Suppressor macrophage treated with lipopolysaccharide for 4 hours (primary cell): ENCODE results near the gene KCNJ10.
"Not testable (repeated sequence)": the region's sequence is repeated elsewhere in the genome, so short reads cannot be mapped to it uniquely, and the experiment has no call there.

Source experiments
- DNase-seq: peaks from one replicate; pipeline ENCODE4 v3.0.0-alpha.2; 2020

The KCNJ10 gene

GRCh38 chr1:160069460-160070231, at the start of gene KCNJ10:
Gene KCNJ10 (minus strand): TSS chr1:160070160. CDS start chr1:160042532, 27,628 bp downstream.
- no peak for DNase-seq

- no peak for DNase-seq
Measured at GRCh38 chr1:160118928-160119327, 49.0 kb upstream of the KCNJ10 start.

GRCh38 chr1:160117709-160118183, 47.8 kb upstream of the KCNJ10 start:
- DNase-seq: no peak

GRCh38 chr1:160117300-160117699, 47.3 kb upstream of the KCNJ10 start:
- DNase-seq: no peak

GRCh38 chr1:160116283-160117147, 46.6 kb upstream of the KCNJ10 start:
- no peak for DNase-seq

- no peak for DNase-seq
Measured at GRCh38 chr1:160115545-160116282, 45.8 kb upstream of the KCNJ10 start, which contains the start of gene ATP1A2. Gene ATP1A2 (plus strand): TSS chr1:160115759. CDS start chr1:160115862, 103 bp downstream.

- DNase-seq: no peak
Measured at GRCh38 chr1:160114085-160114484, 44.1 kb upstream of the KCNJ10 start.

- no peak for DNase-seq
Measured at GRCh38 chr1:160113407-160113806, 43.4 kb upstream of the KCNJ10 start.

- DNase-seq: no peak
Measured at GRCh38 chr1:160112357-160112756, 42.4 kb upstream of the KCNJ10 start.

- not testable (repeated sequence) for DNase-seq
Measured at GRCh38 chr1:160111462-160111861, 41.5 kb upstream of the KCNJ10 start.

DNA sequence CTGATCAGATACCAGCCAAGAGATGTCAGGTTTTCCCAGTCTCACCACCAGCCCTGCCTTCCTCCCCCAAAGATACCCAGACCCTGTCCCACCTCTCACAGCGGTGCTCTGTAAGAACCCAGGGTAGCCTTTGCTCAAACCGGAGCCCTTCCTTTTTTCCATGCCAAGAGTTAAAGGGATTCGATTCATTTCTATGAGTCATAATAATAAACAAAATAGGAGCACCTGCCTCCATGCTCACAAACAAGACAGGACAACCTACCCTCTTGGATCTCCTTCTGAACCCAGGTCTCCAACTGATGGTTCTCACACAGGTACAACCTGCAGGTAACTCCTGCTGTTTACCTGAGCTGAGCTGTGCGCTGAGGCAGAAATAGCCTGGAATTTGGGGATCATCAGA, 39.7 kb upstream of the KCNJ10 start:
- DNase-seq: no peak

DNA sequence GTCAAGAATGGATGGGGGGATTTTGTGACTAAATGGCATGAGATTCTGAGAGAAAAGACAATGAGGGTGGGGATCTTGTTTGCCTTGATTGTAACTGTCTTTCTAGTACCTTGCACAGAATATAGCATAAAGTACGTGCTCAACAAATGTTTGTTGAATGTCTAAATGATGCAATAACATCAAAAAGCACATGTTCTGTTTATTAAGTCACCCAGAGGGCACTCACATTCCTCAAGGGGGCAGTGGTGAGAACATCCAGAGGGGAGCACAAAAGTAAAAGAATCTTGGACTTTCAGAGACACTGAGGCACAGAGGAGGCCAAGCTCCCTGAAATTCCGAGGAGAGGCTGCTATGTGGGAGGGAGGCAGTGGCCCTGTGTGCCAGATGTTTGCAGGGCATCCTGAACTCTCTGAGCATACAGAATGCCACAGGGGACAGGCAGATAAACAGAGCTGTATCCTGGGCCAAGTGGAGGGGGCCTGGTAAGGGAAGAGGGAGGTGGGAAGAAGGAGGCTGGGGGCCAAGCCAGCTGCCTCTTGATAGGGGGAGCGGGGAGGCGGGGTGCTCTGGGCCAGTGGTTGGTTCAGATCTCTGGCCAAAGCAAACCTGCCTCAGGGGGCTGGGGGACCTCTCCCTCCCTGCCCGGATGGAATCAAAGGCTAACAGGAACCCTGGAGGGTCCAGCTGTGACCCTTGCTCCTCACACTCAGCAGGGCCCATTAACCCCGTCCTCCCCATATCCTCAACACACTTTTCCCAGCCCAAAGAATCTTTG, 39.1 kb upstream of the KCNJ10 start:
- peak; percentile 78 for DNase-seq

DNA sequence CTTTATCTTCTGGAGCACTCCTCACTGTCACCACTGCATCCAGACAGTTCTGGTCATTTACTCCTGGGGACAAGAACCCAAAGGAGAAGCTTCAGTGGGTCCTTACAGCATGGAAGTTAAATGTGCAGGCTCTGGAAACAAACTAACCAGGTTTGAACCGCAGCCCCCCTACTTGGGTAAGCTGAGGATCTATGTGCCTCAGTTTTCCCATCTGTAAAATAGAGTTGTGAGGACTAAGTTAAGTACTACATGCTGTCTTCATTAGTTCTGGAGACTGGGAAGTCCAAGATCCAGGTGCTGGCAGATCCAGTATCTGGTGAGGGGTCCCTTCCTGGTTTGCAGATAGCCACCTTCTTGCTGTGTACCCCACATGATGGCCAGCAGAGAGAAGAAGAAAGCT, 37.6 kb upstream of the KCNJ10 start:
- no peak for DNase-seq

- no peak for DNase-seq
Measured at GRCh38 chr1:160105155-160105554, 35.2 kb upstream of the KCNJ10 start.

DNA sequence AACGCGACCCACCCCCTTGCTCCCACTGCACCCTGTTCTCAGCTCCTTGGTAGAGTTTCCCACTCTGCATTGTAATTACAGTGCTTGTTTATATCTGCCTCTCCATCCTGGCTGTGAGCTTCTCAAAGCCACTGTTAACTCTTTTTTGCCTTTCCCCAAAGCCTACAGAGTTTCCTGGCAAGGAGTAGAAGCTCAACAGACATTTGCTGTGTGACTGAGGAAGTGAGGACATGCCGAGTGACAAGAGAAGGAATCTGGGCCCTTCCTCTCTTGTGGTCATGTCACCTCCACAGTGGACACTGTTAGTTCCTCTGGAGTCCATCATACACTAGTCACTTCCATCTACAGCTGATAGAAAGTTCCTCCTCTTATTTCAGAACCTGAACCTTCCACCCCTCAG, 34.5 kb upstream of the KCNJ10 start:
- DNase-seq: peak; percentile 67

GRCh38 chr1:160103658-160104408, 33.9 kb upstream of the KCNJ10 start:
- no peak for DNase-seq

- no peak for DNase-seq
Measured at GRCh38 chr1:160101717-160102522, 32.0 kb upstream of the KCNJ10 start.

- DNase-seq: peak; percentile 86
Measured at GRCh38 chr1:160101037-160101716, 31.2 kb upstream of the KCNJ10 start.

DNA sequence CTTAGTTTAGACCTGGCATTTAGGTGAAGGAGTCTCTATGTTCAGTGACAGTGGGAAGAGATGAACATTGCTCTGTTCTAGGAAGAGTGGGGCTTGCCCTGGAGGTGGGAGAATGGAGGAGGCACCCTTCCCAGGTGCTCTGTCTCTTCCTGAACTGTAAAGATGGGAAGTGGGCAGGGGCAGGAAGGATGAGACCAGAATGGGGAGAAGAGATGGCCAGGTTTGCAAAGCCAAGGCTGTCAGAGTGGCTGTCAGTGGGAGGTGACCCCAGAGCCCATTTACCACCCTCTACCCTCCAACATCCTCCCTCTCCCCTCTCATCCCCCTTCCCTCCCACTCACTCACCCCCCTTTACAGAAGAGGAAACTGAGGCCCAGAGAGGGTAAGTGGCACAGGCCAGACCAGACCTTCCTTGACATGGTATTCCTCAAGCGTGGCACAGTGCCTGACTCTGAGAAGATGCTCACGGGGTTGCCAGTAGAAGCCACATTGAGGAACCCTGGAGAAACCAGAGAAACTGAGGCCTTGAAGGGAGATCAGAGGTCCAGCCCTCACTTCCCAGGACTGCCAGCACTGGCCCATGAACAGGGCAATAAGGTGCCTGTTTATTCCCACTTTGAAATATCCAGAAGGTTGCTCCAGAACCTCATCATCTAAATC, 29.9 kb upstream of the KCNJ10 start:
- DNase-seq: no peak
